WTC11 (cell line): ENCODE measurements around the gene COL11A1. TPM values are rescaled to one million over a fixed set of nuclear protein-coding genes. Genes with fewer than 3 reads are reported as not detected.

Source experiments
- ATAC-seq: fragments of 200-7000 bp; cut with Tn5 transposase; 2 replicates; pipeline ENCODE4 v1.10.0; 2021; ENCODE audit warnings: mild to moderate bottlenecking, moderate library complexity
- CTCF ChIA-PET: fragments of 300-600 bp; sonication (Branson Sonifier 250); formaldehyde crosslinking; loops from one replicate; lab custom pipeline; 2021; ENCODE audit warnings: antibody characterized with exemption; lab: Charles Lee
- POLR2A ChIA-PET: fragments of 350-600 bp; sonication (Branson Sonifier 250); formaldehyde crosslinking; loops from one replicate; lab custom pipeline; 2021; ENCODE audit warnings: antibody characterized with exemption; lab: Charles Lee
- DNase-seq: peaks from one replicate; pipeline ENCODE4 v3.0.0; 2021; ENCODE audit warnings: low spot score
- H3K27ac Mint-ChIP-seq: 2 replicates; pipeline ENCODE4 v1.8.0; 2021; ENCODE audit warnings: mixed read lengths
- H3K27me3 Mint-ChIP-seq: 2 replicates; pipeline ENCODE4 v1.8.0; 2021; ENCODE audit warnings: low read depth, mild to moderate bottlenecking, moderate library complexity, mixed read lengths
- H3K36me3 Mint-ChIP-seq: 2 replicates; pipeline ENCODE4 v1.8.0; 2021; ENCODE audit warnings: mixed read lengths
- H3K4me1 Mint-ChIP-seq: 2 replicates; pipeline ENCODE4 v1.8.0; 2022; ENCODE audit warnings: mixed read lengths
- H3K4me3 Mint-ChIP-seq: 2 replicates; pipeline ENCODE4 v1.8.0; 2021; ENCODE audit warnings: mild to moderate bottlenecking, moderate library complexity, mixed read lengths
- H3K9me3 Mint-ChIP-seq: 2 replicates; pipeline ENCODE4 v1.8.0; 2021; ENCODE audit warnings: mixed read lengths
- CBFB ChIP-seq: sonication (generic); formaldehyde crosslinking; IDR thresholded peaks from 2 replicates; pipeline ENCODE4 v1.8.1; 2022; ENCODE audit warnings: mild to moderate bottlenecking, low read depth, missing genetic modification reagents
- EMX1 ChIP-seq: fragments of 250-450 bp; sonication (Bioruptor Pico); IDR thresholded peaks from 2 replicates; pipeline ENCODE4 v1.8.0; 2021; ENCODE audit warnings: mild to moderate bottlenecking
- FOXP1 ChIP-seq: sonication (generic); formaldehyde crosslinking; IDR thresholded peaks from 2 replicates; pipeline ENCODE4 v1.8.0; 2022; ENCODE audit warnings: missing genetic modification reagents, mild to moderate bottlenecking, moderate library complexity, borderline replicate concordance
- RORB ChIP-seq: fragments of 250-450 bp; sonication (Bioruptor Pico); IDR thresholded peaks from 2 replicates; pipeline ENCODE4 v1.9.0; 2021; ENCODE audit warnings: mild to moderate bottlenecking
- SP1 ChIP-seq: sonication (generic); formaldehyde crosslinking; conservative IDR thresholded peaks from 2 replicates; pipeline ENCODE4 v1.8.1; 2022; ENCODE audit warnings: missing genetic modification reagents
- ZNF121 ChIP-seq: sonication (generic); formaldehyde crosslinking; IDR thresholded peaks from 2 replicates; pipeline ENCODE4 v1.8.0; 2023; ENCODE audit warnings: missing genetic modification reagents
- ZNF396 ChIP-seq: fragments of 250-450 bp; sonication (Bioruptor Pico); IDR thresholded peaks from 2 replicates; pipeline ENCODE4 v1.8.0; 2021; ENCODE audit warnings: mild to moderate bottlenecking, moderate library complexity, borderline replicate concordance
- total RNA-seq: library from RNA; stranded (reverse); gene quantifications from 3 replicates; pipeline ENCODE4 v1.2.3, GENCODE V29; 2021
- TF ChIP-seq, protein P1 (sequence below): sonication (generic); formaldehyde crosslinking; IDR thresholded peaks from 2 replicates; pipeline ENCODE4 v1.8.1; 2023; ENCODE audit warnings: mild to moderate bottlenecking, moderate library complexity, missing genetic modification reagents
- TF ChIP-seq, protein P2 (sequence below): sonication (generic); formaldehyde crosslinking; IDR thresholded peaks from 2 replicates; pipeline ENCODE4 v1.8.1; 2022; ENCODE audit warnings: mild to moderate bottlenecking, moderate library complexity, missing genetic modification reagents
- TF ChIP-seq, protein P3 (sequence below): sonication (generic); formaldehyde crosslinking; IDR thresholded peaks from 2 replicates; pipeline ENCODE4 v1.8.1; 2023; ENCODE audit warnings: mild to moderate bottlenecking, missing genetic modification reagents
- TF ChIP-seq, protein P4 (sequence below): sonication (generic); formaldehyde crosslinking; IDR thresholded peaks from 2 replicates; pipeline ENCODE4 v1.8.1; 2022; ENCODE audit warnings: mild to moderate bottlenecking, missing genetic modification reagents, moderate library complexity, borderline replicate concordance
- TF ChIP-seq, protein P5 (sequence below): sonication (generic); formaldehyde crosslinking; conservative IDR thresholded peaks from 2 replicates; pipeline ENCODE4 v1.8.1; 2023; ENCODE audit warnings: mild to moderate bottlenecking, low read depth, missing genetic modification reagents, moderate library complexity
- TF ChIP-seq, protein P6 (sequence below): sonication (generic); formaldehyde crosslinking; IDR thresholded peaks from 2 replicates; pipeline ENCODE4 v1.8.0; 2023; ENCODE audit warnings: missing genetic modification reagents, mild to moderate bottlenecking, borderline replicate concordance
- TF ChIP-seq, protein P7 (sequence below): sonication (generic); formaldehyde crosslinking; IDR thresholded peaks from 2 replicates; pipeline ENCODE4 v1.8.1; 2023; ENCODE audit warnings: mild to moderate bottlenecking, missing genetic modification reagents, moderate library complexity

Gene COL11A1
- total RNA-seq, 1 experiment from 2014 or later, result 13.1 TPM

DNA sequence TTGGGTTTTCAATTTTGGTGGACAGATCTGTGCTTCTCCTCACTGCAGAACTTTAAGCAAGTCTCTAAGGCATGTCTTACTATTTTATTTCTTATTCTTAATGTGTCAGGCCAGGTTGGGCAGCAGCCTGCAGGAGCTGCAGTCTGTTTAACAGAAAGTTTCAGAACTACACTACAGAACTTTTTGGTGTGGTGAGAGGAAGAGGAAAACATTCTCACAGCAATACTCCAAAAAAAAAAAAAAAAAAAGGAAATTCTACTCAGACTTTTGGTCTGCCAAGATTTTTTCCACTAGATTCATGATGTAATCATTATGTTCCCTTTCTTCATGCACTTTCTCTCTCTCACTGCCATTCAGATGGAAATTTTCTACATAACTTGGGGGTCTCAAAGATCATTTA, 255.2 kb downstream of the COL11A1 start:
- peaks cover 36% of the 10 kb centered on the region for H3K9me3 Mint-ChIP-seq
- 0 out of 2 replicates have a peak, but pooled peaks cover 5% of the 10 kb centered on the region for H3K4me1 Mint-ChIP-seq
- H3K36me3 Mint-ChIP-seq, result peaks cover 31% of the 10 kb centered on the region
- DNase-seq (no peak), ATAC-seq (no peak)
- H3K27ac Mint-ChIP-seq, result no peak overlapping the region
- ChIA-PET CTCF (interaction anchor here (1.0 to 1.6 kb wide), 2 partner anchors 11 to 32 kb away, joined by 3 to 4 read pairs; no protein-coding TSS in a partner anchor), POLR2A (no interaction called here)
- TF ChIP-seq, protein P1, sequence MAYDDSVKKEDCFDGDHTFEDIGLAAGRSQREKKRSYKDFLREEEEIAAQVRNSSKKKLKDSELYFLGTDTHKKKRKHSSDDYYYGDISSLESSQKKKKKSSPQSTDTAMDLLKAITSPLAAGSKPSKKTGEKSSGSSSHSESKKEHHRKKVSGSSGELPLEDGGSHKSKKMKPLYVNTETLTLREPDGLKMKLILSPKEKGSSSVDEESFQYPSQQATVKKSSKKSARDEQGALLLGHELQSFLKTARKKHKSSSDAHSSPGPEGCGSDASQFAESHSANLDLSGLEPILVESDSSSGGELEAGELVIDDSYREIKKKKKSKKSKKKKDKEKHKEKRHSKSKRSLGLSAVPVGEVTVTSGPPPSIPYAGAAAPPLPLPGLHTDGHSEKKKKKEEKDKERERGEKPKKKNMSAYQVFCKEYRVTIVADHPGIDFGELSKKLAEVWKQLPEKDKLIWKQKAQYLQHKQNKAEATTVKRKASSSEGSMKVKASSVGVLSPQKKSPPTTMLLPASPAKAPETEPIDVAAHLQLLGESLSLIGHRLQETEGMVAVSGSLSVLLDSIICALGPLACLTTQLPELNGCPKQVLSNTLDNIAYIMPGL, result no peak
- TF ChIP-seq ZNF121 (no peak), RORB (CRISPR knock-in tag) (no peak), ZNF396 (no peak), SP1 (CRISPR knock-in tag) (no peak), EMX1 (no peak), FOXP1 (CRISPR knock-in tag) (no peak), CBFB (no peak)
- TF ChIP-seq, protein P2, sequence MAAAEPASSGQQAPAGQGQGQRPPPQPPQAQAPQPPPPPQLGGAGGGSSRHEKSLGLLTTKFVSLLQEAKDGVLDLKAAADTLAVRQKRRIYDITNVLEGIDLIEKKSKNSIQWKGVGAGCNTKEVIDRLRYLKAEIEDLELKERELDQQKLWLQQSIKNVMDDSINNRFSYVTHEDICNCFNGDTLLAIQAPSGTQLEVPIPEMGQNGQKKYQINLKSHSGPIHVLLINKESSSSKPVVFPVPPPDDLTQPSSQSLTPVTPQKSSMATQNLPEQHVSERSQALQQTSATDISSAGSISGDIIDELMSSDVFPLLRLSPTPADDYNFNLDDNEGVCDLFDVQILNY (CRISPR knock-in tag), result no peak
- TF ChIP-seq, protein P3, sequence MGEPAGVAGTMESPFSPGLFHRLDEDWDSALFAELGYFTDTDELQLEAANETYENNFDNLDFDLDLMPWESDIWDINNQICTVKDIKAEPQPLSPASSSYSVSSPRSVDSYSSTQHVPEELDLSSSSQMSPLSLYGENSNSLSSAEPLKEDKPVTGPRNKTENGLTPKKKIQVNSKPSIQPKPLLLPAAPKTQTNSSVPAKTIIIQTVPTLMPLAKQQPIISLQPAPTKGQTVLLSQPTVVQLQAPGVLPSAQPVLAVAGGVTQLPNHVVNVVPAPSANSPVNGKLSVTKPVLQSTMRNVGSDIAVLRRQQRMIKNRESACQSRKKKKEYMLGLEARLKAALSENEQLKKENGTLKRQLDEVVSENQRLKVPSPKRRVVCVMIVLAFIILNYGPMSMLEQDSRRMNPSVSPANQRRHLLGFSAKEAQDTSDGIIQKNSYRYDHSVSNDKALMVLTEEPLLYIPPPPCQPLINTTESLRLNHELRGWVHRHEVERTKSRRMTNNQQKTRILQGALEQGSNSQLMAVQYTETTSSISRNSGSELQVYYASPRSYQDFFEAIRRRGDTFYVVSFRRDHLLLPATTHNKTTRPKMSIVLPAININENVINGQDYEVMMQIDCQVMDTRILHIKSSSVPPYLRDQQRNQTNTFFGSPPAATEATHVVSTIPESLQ (CRISPR knock-in tag), result no peak
- TF ChIP-seq, protein P4, sequence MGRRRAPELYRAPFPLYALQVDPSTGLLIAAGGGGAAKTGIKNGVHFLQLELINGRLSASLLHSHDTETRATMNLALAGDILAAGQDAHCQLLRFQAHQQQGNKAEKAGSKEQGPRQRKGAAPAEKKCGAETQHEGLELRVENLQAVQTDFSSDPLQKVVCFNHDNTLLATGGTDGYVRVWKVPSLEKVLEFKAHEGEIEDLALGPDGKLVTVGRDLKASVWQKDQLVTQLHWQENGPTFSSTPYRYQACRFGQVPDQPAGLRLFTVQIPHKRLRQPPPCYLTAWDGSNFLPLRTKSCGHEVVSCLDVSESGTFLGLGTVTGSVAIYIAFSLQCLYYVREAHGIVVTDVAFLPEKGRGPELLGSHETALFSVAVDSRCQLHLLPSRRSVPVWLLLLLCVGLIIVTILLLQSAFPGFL (CRISPR knock-in tag), result no peak
- TF ChIP-seq, protein P5, sequence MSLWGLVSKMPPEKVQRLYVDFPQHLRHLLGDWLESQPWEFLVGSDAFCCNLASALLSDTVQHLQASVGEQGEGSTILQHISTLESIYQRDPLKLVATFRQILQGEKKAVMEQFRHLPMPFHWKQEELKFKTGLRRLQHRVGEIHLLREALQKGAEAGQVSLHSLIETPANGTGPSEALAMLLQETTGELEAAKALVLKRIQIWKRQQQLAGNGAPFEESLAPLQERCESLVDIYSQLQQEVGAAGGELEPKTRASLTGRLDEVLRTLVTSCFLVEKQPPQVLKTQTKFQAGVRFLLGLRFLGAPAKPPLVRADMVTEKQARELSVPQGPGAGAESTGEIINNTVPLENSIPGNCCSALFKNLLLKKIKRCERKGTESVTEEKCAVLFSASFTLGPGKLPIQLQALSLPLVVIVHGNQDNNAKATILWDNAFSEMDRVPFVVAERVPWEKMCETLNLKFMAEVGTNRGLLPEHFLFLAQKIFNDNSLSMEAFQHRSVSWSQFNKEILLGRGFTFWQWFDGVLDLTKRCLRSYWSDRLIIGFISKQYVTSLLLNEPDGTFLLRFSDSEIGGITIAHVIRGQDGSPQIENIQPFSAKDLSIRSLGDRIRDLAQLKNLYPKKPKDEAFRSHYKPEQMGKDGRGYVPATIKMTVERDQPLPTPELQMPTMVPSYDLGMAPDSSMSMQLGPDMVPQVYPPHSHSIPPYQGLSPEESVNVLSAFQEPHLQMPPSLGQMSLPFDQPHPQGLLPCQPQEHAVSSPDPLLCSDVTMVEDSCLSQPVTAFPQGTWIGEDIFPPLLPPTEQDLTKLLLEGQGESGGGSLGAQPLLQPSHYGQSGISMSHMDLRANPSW, result no peak
- TF ChIP-seq, protein P6, sequence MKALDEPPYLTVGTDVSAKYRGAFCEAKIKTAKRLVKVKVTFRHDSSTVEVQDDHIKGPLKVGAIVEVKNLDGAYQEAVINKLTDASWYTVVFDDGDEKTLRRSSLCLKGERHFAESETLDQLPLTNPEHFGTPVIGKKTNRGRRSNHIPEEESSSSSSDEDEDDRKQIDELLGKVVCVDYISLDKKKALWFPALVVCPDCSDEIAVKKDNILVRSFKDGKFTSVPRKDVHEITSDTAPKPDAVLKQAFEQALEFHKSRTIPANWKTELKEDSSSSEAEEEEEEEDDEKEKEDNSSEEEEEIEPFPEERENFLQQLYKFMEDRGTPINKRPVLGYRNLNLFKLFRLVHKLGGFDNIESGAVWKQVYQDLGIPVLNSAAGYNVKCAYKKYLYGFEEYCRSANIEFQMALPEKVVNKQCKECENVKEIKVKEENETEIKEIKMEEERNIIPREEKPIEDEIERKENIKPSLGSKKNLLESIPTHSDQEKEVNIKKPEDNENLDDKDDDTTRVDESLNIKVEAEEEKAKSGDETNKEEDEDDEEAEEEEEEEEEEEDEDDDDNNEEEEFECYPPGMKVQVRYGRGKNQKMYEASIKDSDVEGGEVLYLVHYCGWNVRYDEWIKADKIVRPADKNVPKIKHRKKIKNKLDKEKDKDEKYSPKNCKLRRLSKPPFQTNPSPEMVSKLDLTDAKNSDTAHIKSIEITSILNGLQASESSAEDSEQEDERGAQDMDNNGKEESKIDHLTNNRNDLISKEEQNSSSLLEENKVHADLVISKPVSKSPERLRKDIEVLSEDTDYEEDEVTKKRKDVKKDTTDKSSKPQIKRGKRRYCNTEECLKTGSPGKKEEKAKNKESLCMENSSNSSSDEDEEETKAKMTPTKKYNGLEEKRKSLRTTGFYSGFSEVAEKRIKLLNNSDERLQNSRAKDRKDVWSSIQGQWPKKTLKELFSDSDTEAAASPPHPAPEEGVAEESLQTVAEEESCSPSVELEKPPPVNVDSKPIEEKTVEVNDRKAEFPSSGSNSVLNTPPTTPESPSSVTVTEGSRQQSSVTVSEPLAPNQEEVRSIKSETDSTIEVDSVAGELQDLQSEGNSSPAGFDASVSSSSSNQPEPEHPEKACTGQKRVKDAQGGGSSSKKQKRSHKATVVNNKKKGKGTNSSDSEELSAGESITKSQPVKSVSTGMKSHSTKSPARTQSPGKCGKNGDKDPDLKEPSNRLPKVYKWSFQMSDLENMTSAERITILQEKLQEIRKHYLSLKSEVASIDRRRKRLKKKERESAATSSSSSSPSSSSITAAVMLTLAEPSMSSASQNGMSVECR (CRISPR knock-in tag), result no peak
- TF ChIP-seq, protein P7, sequence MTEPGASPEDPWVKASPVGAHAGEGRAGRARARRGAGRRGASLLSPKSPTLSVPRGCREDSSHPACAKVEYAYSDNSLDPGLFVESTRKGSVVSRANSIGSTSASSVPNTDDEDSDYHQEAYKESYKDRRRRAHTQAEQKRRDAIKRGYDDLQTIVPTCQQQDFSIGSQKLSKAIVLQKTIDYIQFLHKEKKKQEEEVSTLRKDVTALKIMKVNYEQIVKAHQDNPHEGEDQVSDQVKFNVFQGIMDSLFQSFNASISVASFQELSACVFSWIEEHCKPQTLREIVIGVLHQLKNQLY, result no peak
- no peaks in the 10 kb centered on the region for H3K27me3 Mint-ChIP-seq
- H3K4me3 Mint-ChIP-seq, result no peak overlapping the region
